Trophoblast cell (in vitro differentiated cells and primary cell): ENCODE measurements around the gene ZNF32.
"Not testable (repeated sequence)": the region's sequence is repeated elsewhere in the genome, so short reads cannot be mapped to it uniquely, and the experiment has no call there.

Source experiments
- DNase-seq, 2 donors: peaks; one replicate each; pipeline ENCODE4 v3.0.0-alpha.2; 2016
- H2AFZ ChIP-seq: 2 replicates; pipeline ENCODE4 v1.6.1; 2013; ENCODE audit warnings: low read length, moderate library complexity, mild to moderate bottlenecking; ENCODE audit not compliant: insufficient read depth, poor library complexity
- H2AK5ac ChIP-seq: 2 replicates; pipeline ENCODE4 v1.6.1; 2013; ENCODE audit warnings: mild to moderate bottlenecking, low read length
- H2BK120ac ChIP-seq: 2 replicates; pipeline ENCODE4 v1.6.1; 2013; ENCODE audit warnings: low read length, mild to moderate bottlenecking, moderate library complexity; ENCODE audit not compliant: insufficient read depth, poor library complexity
- H2BK12ac ChIP-seq: 2 replicates; pipeline ENCODE4 v1.6.1; 2013; ENCODE audit warnings: mild to moderate bottlenecking, low read length, moderate library complexity
- H2BK5ac ChIP-seq: 2 replicates; pipeline ENCODE4 v1.6.1; 2013; ENCODE audit warnings: low read length, low read depth, moderate library complexity, mild to moderate bottlenecking; ENCODE audit not compliant: poor library complexity
- H3K14ac ChIP-seq: 2 replicates; pipeline ENCODE4 v1.6.1; 2013; ENCODE audit warnings: mild to moderate bottlenecking, low read length
- H3K18ac ChIP-seq: 2 replicates; pipeline ENCODE4 v1.6.1; 2013; ENCODE audit warnings: mild to moderate bottlenecking, low read length
- H3K23ac ChIP-seq: 2 replicates; pipeline ENCODE4 v1.6.1; 2013; ENCODE audit warnings: low read length
- H3K27ac ChIP-seq: 2 replicates; pipeline ENCODE4 v1.5.1; 2013; ENCODE audit warnings: low read depth, mild to moderate bottlenecking, inconsistent platforms, low read length, moderate library complexity
- H3K27me3 ChIP-seq: 2 replicates; pipeline ENCODE4 v1.6.1; 2013; ENCODE audit warnings: inconsistent platforms, mild to moderate bottlenecking, low read length, moderate library complexity; ENCODE audit not compliant: insufficient read depth
- H3K36me3 ChIP-seq, 2 experiments: 1 replicate in 1 of 2; 2 replicates in 1 of 2; pipeline ENCODE4 v1.6.1; 2013; ENCODE audit warnings: low read length in 2 of 2, mild to moderate bottlenecking in 2 of 2, moderate library complexity in 1 of 2; ENCODE audit not compliant: insufficient read depth in 2 of 2, control insufficient read depth in 1 of 2
- H3K4ac ChIP-seq: 2 replicates; pipeline ENCODE4 v1.6.1; 2013; ENCODE audit warnings: low read depth, mild to moderate bottlenecking, low read length, moderate library complexity
- H3K4me1 ChIP-seq, 2 experiments: 1 replicate in 1 of 2; 2 replicates in 1 of 2; pipeline ENCODE4 v1.6.1; 2013; ENCODE audit warnings: low read length in 2 of 2, mild to moderate bottlenecking in 2 of 2, moderate library complexity in 1 of 2; ENCODE audit not compliant: insufficient read depth in 2 of 2, control insufficient read depth in 1 of 2
- H3K4me2 ChIP-seq: 2 replicates; pipeline ENCODE4 v1.6.1; 2013; ENCODE audit warnings: inconsistent platforms, mild to moderate bottlenecking, low read length, moderate library complexity
- H3K4me3 ChIP-seq: 2 replicates; pipeline ENCODE4 v1.5.1; 2013; ENCODE audit warnings: mild to moderate bottlenecking, low read depth, low read length, inconsistent platforms
- H3K79me1 ChIP-seq: one replicate; pipeline ENCODE4 v1.6.1; 2013; ENCODE audit warnings: low read length
- H3K79me2 ChIP-seq: 2 replicates; pipeline ENCODE4 v1.6.1; 2013; ENCODE audit warnings: low read length, mild to moderate bottlenecking; ENCODE audit not compliant: control insufficient read depth, insufficient read depth, poor library complexity
- H3K9ac ChIP-seq: 2 replicates; pipeline ENCODE4 v1.6.1; 2013; ENCODE audit warnings: mild to moderate bottlenecking, low read length
- H3K9me3 ChIP-seq: 2 replicates; pipeline ENCODE4 v1.6.1; 2013; ENCODE audit warnings: low read depth, mild to moderate bottlenecking, control low read depth, inconsistent platforms, low read length; ENCODE audit not compliant: insufficient read depth
- H4K12ac ChIP-seq: 2 replicates; pipeline ENCODE4 v1.6.1; 2013; ENCODE audit warnings: low read depth, mild to moderate bottlenecking, low read length, moderate library complexity
- H4K8ac ChIP-seq: 2 replicates; pipeline ENCODE4 v1.6.1; 2013; ENCODE audit warnings: low read depth, mild to moderate bottlenecking, low read length, moderate library complexity
- H4K91ac ChIP-seq: one replicate; pipeline ENCODE4 v1.6.1; 2013; ENCODE audit warnings: low read depth, mild to moderate bottlenecking, low read length, moderate library complexity
- WGBS: extraction: QIAGEN DNeasy Blood & Tissue Kit; methylation state at CpG from one replicate; pipeline ENCODE4 v1.1.7; 2013; ENCODE audit warnings: missing lambda C conversion rate; ENCODE audit not compliant: insufficient read length, insufficient coverage; ENCODE audit errors: extremely low coverage; 5-methylcytosine and 5-hydroxymethylcytosine counted together

ZNF32 gene

GRCh38 chr10:43606323-43607198 is 42.1 kb downstream of the ZNF32 start, which contains the start of gene ZNF485:
TSS of gene ZNF485 (plus strand) at chr10:43606438. CDS start at chr10:43607051, 613 bp downstream.
- DNase-seq = peak; percentile 37 to 56
- Histone ChIP-seq H3K79me2 (no peaks in the 10 kb centered on the region), H2BK120ac (no peak within 1 kb of the TSS), H2BK5ac (no peak within 1 kb of the TSS), H2AFZ (peak within 1 kb of the TSS; percentile 84), H3K4me2 (peak within 1 kb of the TSS; percentile 93), H3K9me3 (peaks cover 8% of the 10 kb centered on the region), H2AK5ac (no peak within 1 kb of the TSS), H3K27me3 (no peaks in the 10 kb centered on the region), H4K91ac (no peak within 1 kb of the TSS), H3K18ac (no peak within 1 kb of the TSS), H3K36me3 (no peaks in the 10 kb centered on the region), H3K4me3 (peak within 1 kb of the TSS; percentile 84), H3K9ac (no peak within 1 kb of the TSS), H3K14ac (no peak within 1 kb of the TSS), H4K12ac (no peak within 1 kb of the TSS), H4K8ac (peak within 1 kb of the TSS; percentile 77), H3K27ac (no peak within 1 kb of the TSS), H3K23ac (no peak within 1 kb of the TSS), H2BK12ac (no peak within 1 kb of the TSS), H3K4me1 (peaks cover 0 to 6% of the 10 kb centered on the region in 2 experiments), H3K79me1 (peaks cover 2% of the 10 kb centered on the region), H3K4ac (no peak within 1 kb of the TSS)
- WGBS = no CpG with 5 or more reads among the region's 58 CpGs

GRCh38 chr10:43605850-43606322 is 42.8 kb downstream of the ZNF32 start:
- no peak overlapping the region for H3K27ac ChIP-seq
- H3K14ac ChIP-seq = no peak overlapping the region
- H3K36me3 ChIP-seq = no peaks in the 10 kb centered on the region
- no peak overlapping the region for H3K23ac ChIP-seq
- H2AFZ ChIP-seq = no peak overlapping the region
- no peak overlapping the region for H4K12ac ChIP-seq
- no peak overlapping the region for H3K4me3 ChIP-seq
- no peak overlapping the region for H4K91ac ChIP-seq
- H3K9ac ChIP-seq = no peak overlapping the region
- no peak overlapping the region for H3K18ac ChIP-seq
- no peaks in the 10 kb centered on the region for H3K79me2 ChIP-seq
- WGBS = no CpG with 5 or more reads among the region's 12 CpGs
- peaks cover 9% of the 10 kb centered on the region for H3K9me3 ChIP-seq
- no peak overlapping the region for H2BK120ac ChIP-seq
- no peak overlapping the region for H2BK5ac ChIP-seq
- H3K27me3 ChIP-seq = no peaks in the 10 kb centered on the region
- peaks cover 2% of the 10 kb centered on the region for H3K79me1 ChIP-seq
- no peak for DNase-seq
- no peak overlapping the region for H3K4ac ChIP-seq
- no peak overlapping the region for H2AK5ac ChIP-seq
- peak overlapping the region; percentile 49 for H4K8ac ChIP-seq
- H3K4me1 ChIP-seq = peaks cover 0 to 6% of the 10 kb centered on the region in 2 experiments
- peak overlapping the region; percentile 93 for H3K4me2 ChIP-seq
- H2BK12ac ChIP-seq = no peak overlapping the region

GRCh38 chr10:43601576-43601975 is 47.1 kb downstream of the ZNF32 start:
- H4K12ac ChIP-seq, H2BK5ac ChIP-seq, H3K4me3 ChIP-seq, H2BK12ac ChIP-seq, H4K8ac ChIP-seq, H3K14ac ChIP-seq, H3K27ac ChIP-seq, H3K23ac ChIP-seq, DNase-seq, H3K4me1 ChIP-seq, H3K9ac ChIP-seq, H3K27me3 ChIP-seq, H2AK5ac ChIP-seq, H3K4ac ChIP-seq, H3K4me2 ChIP-seq, H3K79me2 ChIP-seq, H2AFZ ChIP-seq, H2BK120ac ChIP-seq, H3K18ac ChIP-seq, H4K91ac ChIP-seq, H3K79me1 ChIP-seq, H3K36me3 ChIP-seq: not testable (repeated sequence)
- peaks cover 13% of the 10 kb centered on the region for H3K9me3 ChIP-seq
- WGBS = no CpG with 5 or more reads among the region's 6 CpGs

- Histone ChIP-seq H2BK5ac (no peak overlapping the region), H3K9ac (no peak overlapping the region), H3K14ac (no peak overlapping the region), H3K4me3 (no peak overlapping the region), H4K91ac (no peak overlapping the region), H3K4me1 (no peaks in the 10 kb centered on the region), H3K36me3 (no peaks in the 10 kb centered on the region), H3K79me1 (no peaks in the 10 kb centered on the region), H2AK5ac (no peak overlapping the region), H3K4ac (no peak overlapping the region), H3K4me2 (no peak overlapping the region), H4K12ac (no peak overlapping the region), H2AFZ (no peak overlapping the region), H4K8ac (no peak overlapping the region), H3K79me2 (no peaks in the 10 kb centered on the region), H3K27me3 (no peaks in the 10 kb centered on the region), H3K27ac (no peak overlapping the region), H2BK120ac (no peak overlapping the region), H2BK12ac (no peak overlapping the region), H3K9me3 (peaks cover 15% of the 10 kb centered on the region), H3K23ac (no peak overlapping the region), H3K18ac (no peak overlapping the region)
- no CpG with 5 or more reads among the region's 2 CpGs for WGBS
- DNase-seq = no peak
Observed at GRCh38 chr10:43599333-43599732, 49.3 kb downstream of the ZNF32 start.
